ENCODE data around the gene ATOH8.
"Not testable (repeated sequence)": the region's sequence is repeated elsewhere in the genome, so short reads cannot be mapped to it uniquely, and the experiment has no call there.

Gene ATOH8

GRCh38 chr2:85753525-85754312, at the start of gene ATOH8:
Gene ATOH8, plus strand, starts transcription at chr2:85753991. Its CDS starts 199 bp downstream, at chr2:85754190.
- no peak for DNase-seq

GRCh38 chr2:85704038-85704437, 49.8 kb upstream of the ATOH8 start:
- DNase-seq = no peak

GRCh38 chr2:85704800-85705679, 48.8 kb upstream of the ATOH8 start:
- DNase-seq = no peak

GRCh38 chr2:85705680-85706039, 48.1 kb upstream of the ATOH8 start:
- DNase-seq = no peak

GRCh38 chr2:85706063-85706462, 47.7 kb upstream of the ATOH8 start:
- no peak for DNase-seq

- DNase-seq = no peak
These were observed 47.0 kb upstream of the ATOH8 start for GRCh38 chr2:85706599-85707296.

- peak; percentile 64 to 71 for DNase-seq
These were observed 46.5 kb upstream of the ATOH8 start for GRCh38 chr2:85707304-85707703.

- DNase-seq = no peak
These were observed 45.1 kb upstream of the ATOH8 start for GRCh38 chr2:85708641-85709040.

GRCh38 chr2:85709401-85709811, 44.4 kb upstream of the ATOH8 start:
- DNase-seq = no peak

GRCh38 chr2:85710687-85711577, 42.9 kb upstream of the ATOH8 start:
- no peak for DNase-seq

- no peak for DNase-seq
These were observed 42.2 kb upstream of the ATOH8 start for GRCh38 chr2:85711578-85712060.

- DNase-seq = no peak
These were observed 41.5 kb upstream of the ATOH8 start for GRCh38 chr2:85712336-85712735.

GRCh38 chr2:85712849-85713612, 40.8 kb upstream of the ATOH8 start:
- no peak for DNase-seq

GRCh38 chr2:85713836-85714235, 40.0 kb upstream of the ATOH8 start:
- no peak for DNase-seq

GRCh38 chr2:85714421-85714820, 39.4 kb upstream of the ATOH8 start:
- DNase-seq = not testable (repeated sequence)

GRCh38 chr2:85714841-85715240, 39.0 kb upstream of the ATOH8 start:
- no peak for DNase-seq

GRCh38 chr2:85716346-85716914, 37.4 kb upstream of the ATOH8 start:
- DNase-seq = no peak

- DNase-seq = no peak
These were observed 36.3 kb upstream of the ATOH8 start for GRCh38 chr2:85717308-85718008.

GRCh38 chr2:85718009-85718391, 35.8 kb upstream of the ATOH8 start:
- DNase-seq = no peak

GRCh38 chr2:85718885-85719492, 34.8 kb upstream of the ATOH8 start:
- DNase-seq = no peak
